Endothelial cell (in vitro differentiated cells): ENCODE data around the gene SUPT3H. TPM values are rescaled to one million over a fixed set of nuclear protein-coding genes. Genes with fewer than 3 reads are reported as not detected.

Experiments used
- DNase-seq: peaks from one replicate; pipeline ENCODE4 v3.0.0; 2021; ENCODE audit warnings: low spot score
- H3K27ac Mint-ChIP-seq: one replicate; pipeline ENCODE4 v1.8.0; 2021; ENCODE audit warnings: mixed read lengths, inconsistent platforms; ENCODE audit not compliant: unreplicated experiment
- H3K27me3 Mint-ChIP-seq: one replicate; pipeline ENCODE4 v1.8.0; 2021; ENCODE audit warnings: mild to moderate bottlenecking, moderate library complexity, mixed read lengths, inconsistent platforms; ENCODE audit not compliant: unreplicated experiment
- H3K36me3 Mint-ChIP-seq: one replicate; pipeline ENCODE4 v1.8.0; 2021; ENCODE audit warnings: mild to moderate bottlenecking, low read depth, mixed read lengths, inconsistent platforms; ENCODE audit not compliant: unreplicated experiment
- H3K4me1 Mint-ChIP-seq: one replicate; pipeline ENCODE4 v1.8.0; 2021; ENCODE audit warnings: mild to moderate bottlenecking, mixed read lengths, inconsistent platforms; ENCODE audit not compliant: unreplicated experiment
- H3K4me3 Mint-ChIP-seq: one replicate; pipeline ENCODE4 v1.8.0; 2021; ENCODE audit warnings: mild to moderate bottlenecking, mixed read lengths, inconsistent platforms; ENCODE audit not compliant: unreplicated experiment
- H3K9me3 Mint-ChIP-seq: one replicate; pipeline ENCODE4 v1.8.0; 2021; ENCODE audit warnings: mixed read lengths, inconsistent platforms; ENCODE audit not compliant: unreplicated experiment
- CTCF ChIP-seq: fragments of 200-600 bp; sonication (generic); IDR thresholded peaks from one replicate; pipeline ENCODE4 v1.5.0; 2021; ENCODE audit warnings: antibody characterized with exemption; ENCODE audit not compliant: unreplicated experiment
- total RNA-seq: library from RNA; stranded (reverse); fragmentation: NEBNext Ultra II Directional; extraction: Animal tissue kit (Norgen Biotek cat#: 25700); gene quantifications from one replicate; pipeline ENCODE4 v1.2.1, GENCODE V29; 2021; ENCODE audit not compliant: unreplicated experiment

SUPT3H gene
- total RNA-seq, 1 donor from 2014 or later: 28.5 TPM

GRCh38 chr6:45094831-45095230, 282.9 kb downstream of the SUPT3H start:
- DNase-seq: no peak
- H3K4me1 Mint-ChIP-seq: peaks cover 3% of the 10 kb centered on the region
- H3K4me3 Mint-ChIP-seq: no peak overlapping the region
- TF ChIP-seq CTCF: no peak
- no peaks in the 10 kb centered on the region for H3K9me3 Mint-ChIP-seq
- no peak overlapping the region for H3K27ac Mint-ChIP-seq
- H3K27me3 Mint-ChIP-seq: no peaks in the 10 kb centered on the region
- no peaks in the 10 kb centered on the region for H3K36me3 Mint-ChIP-seq

- H3K36me3 Mint-ChIP-seq: no peaks in the 10 kb centered on the region
- no peak for DNase-seq
- H3K9me3 Mint-ChIP-seq: no peaks in the 10 kb centered on the region
Observed at GRCh38 chr6:45092135-45092534, 285.6 kb downstream of the SUPT3H start.

GRCh38 chr6:45086360-45087084, 291.2 kb downstream of the SUPT3H start:
- no peak for DNase-seq
- H3K27ac Mint-ChIP-seq: no peak overlapping the region
- peak; percentile 49 for TF ChIP-seq CTCF
- no peaks in the 10 kb centered on the region for H3K36me3 Mint-ChIP-seq
- no peak overlapping the region for H3K4me3 Mint-ChIP-seq
- H3K27me3 Mint-ChIP-seq: no peaks in the 10 kb centered on the region
- H3K4me1 Mint-ChIP-seq: no peaks in the 10 kb centered on the region
- H3K9me3 Mint-ChIP-seq: no peaks in the 10 kb centered on the region

More at GRCh38 chr6:45092135-45092534, 285.6 kb downstream of the SUPT3H start:
- Mint-ChIP-seq H3K4me3 (no peak overlapping the region), H3K27me3 (no peaks in the 10 kb centered on the region), H3K4me1 (peaks cover 3% of the 10 kb centered on the region), H3K27ac (no peak overlapping the region)
- TF ChIP-seq CTCF: no peak

- Mint-ChIP-seq H3K27me3 (peaks cover 2% of the 10 kb centered on the region), H3K4me3 (no peak overlapping the region), H3K36me3 (no peaks in the 10 kb centered on the region), H3K4me1 (no peaks in the 10 kb centered on the region), H3K9me3 (no peaks in the 10 kb centered on the region), H3K27ac (no peak overlapping the region)
- no peak for DNase-seq
- TF ChIP-seq CTCF: no peak
Observed at GRCh38 chr6:45084257-45084656, 293.5 kb downstream of the SUPT3H start.

- no peaks in the 10 kb centered on the region for H3K9me3 Mint-ChIP-seq
- no peak overlapping the region for H3K4me3 Mint-ChIP-seq
- TF ChIP-seq CTCF: no peak
- no peaks in the 10 kb centered on the region for H3K4me1 Mint-ChIP-seq
- no peak for DNase-seq
- H3K27me3 Mint-ChIP-seq: peaks cover 2% of the 10 kb centered on the region
- no peak overlapping the region for H3K27ac Mint-ChIP-seq
- peaks cover 4% of the 10 kb centered on the region for H3K36me3 Mint-ChIP-seq
Observed at GRCh38 chr6:45082091-45082490, 295.6 kb downstream of the SUPT3H start.
